ENCODE data around the gene NT5C2. TPM values are rescaled to one million over a fixed set of nuclear protein-coding genes. Genes with fewer than 3 reads are reported as not detected.

Gene NT5C2
- total RNA-seq, 1 donor from 2014 or later: 113 TPM

- TF ChIP-seq CTCF (IDR thresholded peaks at IDR 0.05; ENCODE audit: insufficient read depth, low read depth, low read length) (no peak), EZH2 (IDR thresholded peaks at IDR 0.05; ENCODE audit: insufficient read depth, low read length) (no peak)
- H3K4me3 Mint-ChIP-seq (ENCODE audit: unreplicated experiment): no peak overlapping the region
- Histone ChIP-seq H3K4me2 (ENCODE audit: low read length) (no peak overlapping the region), H3K4me1 (ENCODE audit: insufficient read depth, low read length) (peaks cover 18% of the 10 kb centered on the region), H3K36me3 (ENCODE audit: insufficient read depth, low read length) (no peaks in the 10 kb centered on the region), H3K9me3 (ENCODE audit: insufficient read depth, low read depth, low read length) (no peaks in the 10 kb centered on the region), H3K9ac (ENCODE audit: low read length) (no peak overlapping the region), H4K20me1 (ENCODE audit: insufficient read depth, low read length) (peaks cover 6% of the 10 kb centered on the region), H3K27me3 (ENCODE audit: insufficient read depth, low read length) (no peaks in the 10 kb centered on the region), H3K4me3 (ENCODE audit: insufficient read depth, low read depth, low read length) (no peak overlapping the region), H3K27ac (ENCODE audit: low read depth, low read length) (no peak overlapping the region), H3K79me2 (ENCODE audit: insufficient read depth, low read length) (peaks cover 42% of the 10 kb centered on the region), H2AFZ (ENCODE audit: low read depth, low read length) (no peak overlapping the region)
- no peaks in the 10 kb centered on the region for H3K36me3 Mint-ChIP-seq (ENCODE audit: low read depth, unreplicated experiment)
- DNase-seq (ENCODE audit: low read depth) (no peak), FAIRE-seq (no peak)
- no peak overlapping the region for H3K27ac Mint-ChIP-seq (ENCODE audit: unreplicated experiment)
- H3K4me1 Mint-ChIP-seq (ENCODE audit: low read depth, unreplicated experiment): peaks cover 15% of the 10 kb centered on the region
- no peaks in the 10 kb centered on the region for H3K9me3 Mint-ChIP-seq (ENCODE audit: unreplicated experiment)
- H3K27me3 Mint-ChIP-seq (ENCODE audit: low read depth, unreplicated experiment): no peaks in the 10 kb centered on the region
Measured at GRCh38 chr10:103147645-103148044, 45.4 kb downstream of the NT5C2 start.

GRCh38 chr10:103145860-103146466, 47.1 kb downstream of the NT5C2 start:
- H3K27me3 ChIP-seq (ENCODE audit: insufficient read depth, low read length): no peaks in the 10 kb centered on the region
- Mint-ChIP-seq H3K9me3 (ENCODE audit: unreplicated experiment) (no peaks in the 10 kb centered on the region), H3K4me3 (ENCODE audit: unreplicated experiment) (no peak overlapping the region), H3K4me1 (ENCODE audit: low read depth, unreplicated experiment) (peaks cover 23% of the 10 kb centered on the region), H3K27me3 (ENCODE audit: low read depth, unreplicated experiment) (no peaks in the 10 kb centered on the region), H3K36me3 (ENCODE audit: low read depth, unreplicated experiment) (no peaks in the 10 kb centered on the region), H3K27ac (ENCODE audit: unreplicated experiment) (peak overlapping the region; percentile 8)
- no peak for FAIRE-seq
- TF ChIP-seq EZH2 (IDR thresholded peaks at IDR 0.05; ENCODE audit: insufficient read depth, low read length) (no peak), CTCF (IDR thresholded peaks at IDR 0.05; ENCODE audit: insufficient read depth, low read depth, low read length) (no peak)
- H3K27ac ChIP-seq (ENCODE audit: low read depth, low read length): peak overlapping the region; percentile 57
- no peak overlapping the region for H3K4me2 ChIP-seq (ENCODE audit: low read length)
- H3K79me2 ChIP-seq (ENCODE audit: insufficient read depth, low read length): peaks cover 40% of the 10 kb centered on the region
- H3K4me1 ChIP-seq (ENCODE audit: insufficient read depth, low read length): peaks cover 18% of the 10 kb centered on the region
- H4K20me1 ChIP-seq (ENCODE audit: insufficient read depth, low read length): peaks cover 6% of the 10 kb centered on the region
- no peaks in the 10 kb centered on the region for H3K9me3 ChIP-seq (ENCODE audit: insufficient read depth, low read depth, low read length)
- no peak overlapping the region for H3K4me3 ChIP-seq (ENCODE audit: insufficient read depth, low read depth, low read length)
- DNase-seq (ENCODE audit: low read depth): peak; percentile 82
- H3K9ac ChIP-seq (ENCODE audit: low read length): no peak overlapping the region
- H3K36me3 ChIP-seq (ENCODE audit: insufficient read depth, low read length): no peaks in the 10 kb centered on the region
- H2AFZ ChIP-seq (ENCODE audit: low read depth, low read length): no peak overlapping the region

- peak overlapping the region; percentile 33 for H3K4me2 ChIP-seq (ENCODE audit: low read length)
- no peaks in the 10 kb centered on the region for H3K27me3 Mint-ChIP-seq (ENCODE audit: low read depth, unreplicated experiment)
- H3K36me3 ChIP-seq (ENCODE audit: insufficient read depth, low read length): no peaks in the 10 kb centered on the region
- peaks cover 2% of the 10 kb centered on the region for H3K36me3 Mint-ChIP-seq (ENCODE audit: low read depth, unreplicated experiment)
- no peaks in the 10 kb centered on the region for H3K9me3 Mint-ChIP-seq (ENCODE audit: unreplicated experiment)
- TF ChIP-seq EZH2 (IDR thresholded peaks at IDR 0.05; ENCODE audit: insufficient read depth, low read length) (no peak), CTCF (IDR thresholded peaks at IDR 0.05; ENCODE audit: insufficient read depth, low read depth, low read length) (no peak)
- no peak overlapping the region for H2AFZ ChIP-seq (ENCODE audit: low read depth, low read length)
- H3K4me3 ChIP-seq (ENCODE audit: insufficient read depth, low read depth, low read length): no peak overlapping the region
- H3K27me3 ChIP-seq (ENCODE audit: insufficient read depth, low read length): no peaks in the 10 kb centered on the region
- peak overlapping the region; percentile 56 for H3K27ac Mint-ChIP-seq (ENCODE audit: unreplicated experiment)
- FAIRE-seq: no peak
- H3K79me2 ChIP-seq (ENCODE audit: insufficient read depth, low read length): peaks cover 39% of the 10 kb centered on the region
- peaks cover 10% of the 10 kb centered on the region for H4K20me1 ChIP-seq (ENCODE audit: insufficient read depth, low read length)
- H3K4me3 Mint-ChIP-seq (ENCODE audit: unreplicated experiment): no peak overlapping the region
- H3K27ac ChIP-seq (ENCODE audit: low read depth, low read length): peak overlapping the region; percentile 57
- peak overlapping the region; percentile 34 for H3K9ac ChIP-seq (ENCODE audit: low read length)
- H3K4me1 ChIP-seq (ENCODE audit: insufficient read depth, low read length): peaks cover 18% of the 10 kb centered on the region
- peaks cover 23% of the 10 kb centered on the region for H3K4me1 Mint-ChIP-seq (ENCODE audit: low read depth, unreplicated experiment)
- no peaks in the 10 kb centered on the region for H3K9me3 ChIP-seq (ENCODE audit: insufficient read depth, low read depth, low read length)
- peak; percentile 71 for DNase-seq (ENCODE audit: low read depth)
Measured at GRCh38 chr10:103145046-103145445, 48.0 kb downstream of the NT5C2 start.
